HG03432 (cell line): ENCODE results near the gene AKAP11.
A peak's percentile ranks its signal among the peaks of the same experiment; 100 is the strongest.
"Not testable (repeated sequence)": the region's sequence is repeated elsewhere in the genome, so short reads cannot be mapped to it uniquely, and the experiment has no call there.

Experiments
- ATAC-seq: cut with Tn5 transposase; IDR thresholded peaks from one replicate; pipeline ENCODE4 v1.9.1; 2021; ENCODE audit warnings: mild to moderate bottlenecking, moderate library complexity; ENCODE audit not compliant: unreplicated experiment

The AKAP11 gene, protein sequence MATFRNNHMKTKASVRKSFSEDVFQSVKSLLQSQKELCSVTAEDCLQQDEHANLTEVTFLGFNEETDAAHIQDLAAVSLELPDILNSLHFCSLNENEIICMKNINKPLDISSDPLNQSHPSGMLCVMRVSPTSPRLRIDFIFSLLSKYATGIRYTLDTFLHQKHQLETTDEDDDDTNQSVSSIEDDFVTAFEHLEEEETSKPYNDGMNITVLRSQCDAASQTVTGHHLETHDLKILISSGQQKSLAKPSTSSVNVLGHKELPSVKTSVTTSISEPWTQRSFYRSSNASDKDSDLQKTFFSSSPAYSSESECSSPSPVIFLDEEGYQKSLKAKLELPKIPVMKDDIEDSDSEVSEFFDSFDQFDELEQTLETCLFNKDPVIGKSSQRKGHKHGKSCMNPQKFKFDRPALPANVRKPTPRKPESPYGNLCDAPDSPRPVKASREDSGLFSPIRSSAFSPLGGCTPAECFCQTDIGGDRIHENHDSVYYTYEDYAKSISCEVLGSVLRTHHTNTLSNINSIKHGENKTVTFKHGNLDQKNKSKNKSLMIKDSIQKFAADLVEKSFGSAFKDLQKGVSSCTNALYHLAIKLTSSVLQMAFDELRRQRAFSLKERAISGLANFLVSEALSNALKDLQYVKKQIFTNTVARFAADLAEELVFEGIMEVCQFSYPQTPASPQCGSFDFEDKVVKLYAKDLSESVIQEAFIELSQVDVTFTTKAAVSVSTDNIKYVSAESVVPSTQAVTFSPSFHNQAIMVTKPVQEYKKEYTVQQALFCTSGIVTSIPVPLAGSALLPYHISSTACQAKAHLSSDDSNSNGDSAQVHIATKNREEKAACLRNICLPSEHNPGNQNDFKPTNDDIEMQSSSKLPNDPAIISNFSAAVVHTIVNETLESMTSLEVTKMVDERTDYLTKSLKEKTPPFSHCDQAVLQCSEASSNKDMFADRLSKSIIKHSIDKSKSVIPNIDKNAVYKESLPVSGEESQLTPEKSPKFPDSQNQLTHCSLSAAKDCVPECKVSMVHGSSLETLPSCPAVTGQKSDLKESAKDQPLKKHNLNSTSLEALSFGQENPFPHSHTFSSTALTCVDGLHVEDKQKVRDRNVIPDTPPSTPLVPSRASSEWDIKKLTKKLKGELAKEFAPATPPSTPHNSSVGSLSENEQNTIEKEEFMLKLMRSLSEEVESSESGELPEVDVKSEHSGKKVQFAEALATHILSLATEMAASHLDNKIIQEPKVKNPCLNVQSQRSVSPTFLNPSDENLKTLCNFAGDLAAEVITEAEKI (N-terminal part only)

DNA sequence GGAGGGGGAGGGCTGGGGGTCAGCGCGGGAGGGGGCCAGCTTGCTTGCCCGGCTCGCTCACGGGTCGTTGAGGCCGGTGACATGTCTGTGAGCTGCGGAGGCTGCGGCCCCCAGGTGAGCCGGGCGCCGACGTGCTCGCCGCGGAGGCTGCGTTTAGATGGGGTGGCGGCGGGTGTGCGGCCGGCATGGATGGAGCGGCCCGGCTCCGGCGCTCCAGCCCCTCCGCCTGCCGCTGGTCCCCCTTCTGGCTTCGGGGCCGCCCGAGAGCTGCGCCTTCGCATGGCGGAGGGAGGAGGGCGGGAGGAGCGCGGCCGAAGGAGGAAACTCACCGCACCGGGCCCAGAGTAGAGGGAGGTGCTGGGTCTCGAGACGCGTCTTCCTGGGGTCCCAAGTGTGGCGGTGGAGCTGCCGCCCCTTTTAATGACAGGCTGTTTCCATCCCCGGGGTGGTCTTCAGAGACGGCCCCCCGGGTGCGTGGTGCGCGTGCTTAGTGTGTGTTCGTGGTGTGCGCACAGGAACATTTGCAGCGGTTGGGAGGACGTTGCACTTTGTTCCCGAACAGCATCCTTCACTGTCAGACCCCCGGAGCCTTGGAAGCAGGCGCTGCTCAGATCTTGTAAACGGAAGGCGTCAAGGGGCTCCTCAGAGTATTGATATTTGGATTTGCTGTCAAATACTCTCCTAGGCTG lies at the start of gene AKAP11:
Gene AKAP11 (plus strand): TSS at position 38 of the 689 bp plus-strand sequence. CDS start 14,197 bp downstream, outside the sequence.
- ATAC-seq: peak; percentile 25

DNA sequence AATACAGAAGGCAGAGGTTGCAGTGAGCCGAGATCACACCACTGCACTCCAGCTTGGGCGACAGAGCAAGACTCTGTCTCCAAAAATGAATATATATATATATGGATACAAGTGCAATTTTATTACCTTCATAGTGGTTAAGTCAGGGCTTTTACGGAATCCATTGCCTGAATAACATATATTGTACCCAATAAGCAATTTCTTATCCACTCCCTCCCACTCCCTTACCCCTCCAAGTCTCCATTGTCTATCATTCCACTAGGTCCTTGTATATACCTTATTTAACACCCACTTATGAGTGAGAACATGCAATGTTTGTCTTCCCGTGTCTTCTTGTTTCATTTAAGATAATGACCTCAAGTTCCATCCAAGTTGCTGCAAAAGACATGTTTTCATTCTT lies 48.3 kb upstream of the AKAP11 start:
- ATAC-seq: no peak

DNA sequence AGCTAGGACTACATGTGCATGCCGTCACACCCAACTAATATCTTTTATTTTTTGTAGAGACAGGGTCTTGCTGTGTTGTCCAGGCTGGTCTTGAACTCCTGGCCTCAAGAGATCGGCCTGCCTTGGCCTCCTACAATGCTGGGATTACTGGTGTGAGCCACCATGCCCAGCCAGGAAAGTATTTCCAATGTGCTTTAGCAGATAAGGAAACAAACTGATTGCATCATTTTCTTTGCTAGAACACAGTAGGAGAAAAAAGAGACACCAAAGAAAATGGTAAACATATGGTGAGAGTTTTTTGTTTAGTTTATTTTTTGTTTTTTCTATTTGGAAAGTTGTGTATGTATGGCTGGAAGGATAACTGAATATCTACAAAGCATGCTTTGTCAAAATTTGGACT lies 46.9 kb upstream of the AKAP11 start:
- no peak for ATAC-seq

DNA sequence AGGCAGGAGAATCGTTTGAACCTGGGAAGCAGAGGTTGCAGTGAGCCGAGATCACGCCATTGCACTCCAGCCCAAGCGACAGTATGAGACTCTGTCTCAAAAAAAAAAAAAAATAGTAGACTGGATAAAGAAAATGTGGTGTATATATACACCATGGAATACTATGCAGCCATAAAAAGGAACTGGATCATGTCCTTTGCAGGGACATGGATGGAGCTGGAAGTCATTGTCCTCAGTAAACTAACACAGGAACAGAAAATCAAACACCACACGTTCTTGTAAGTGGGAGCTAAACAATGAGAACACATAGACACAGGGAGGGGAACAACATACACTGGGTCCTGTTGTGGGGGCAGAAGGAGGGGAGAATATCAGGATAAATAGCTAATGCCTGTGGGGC lies 45.2 kb upstream of the AKAP11 start:
- ATAC-seq: not testable (repeated sequence)

GRCh38 chr13:42228527-42228926 lies 43.4 kb upstream of the AKAP11 start:
- ATAC-seq: no peak

- ATAC-seq: no peak
These were observed 42.7 kb upstream of the AKAP11 start for GRCh38 chr13:42229287-42229686.

DNA sequence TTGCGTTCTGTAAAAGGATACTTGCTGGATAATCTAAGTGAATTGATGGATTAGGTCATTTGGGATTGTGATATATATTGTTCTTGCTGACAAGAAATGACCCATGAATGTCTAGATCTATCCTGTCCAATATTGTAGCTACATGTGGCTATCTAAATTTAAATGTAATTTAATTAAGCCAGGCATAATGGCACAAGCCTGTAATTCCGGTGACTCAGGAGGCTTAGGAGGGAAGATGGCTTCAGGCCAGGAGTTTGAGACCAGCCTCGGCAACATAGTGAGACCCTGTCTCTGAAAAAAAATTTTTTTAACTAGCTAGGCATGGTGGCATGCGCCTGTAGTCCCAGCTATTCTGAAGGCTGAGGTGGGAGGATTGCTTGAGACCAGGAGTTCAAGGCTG lies 39.3 kb upstream of the AKAP11 start:
- no peak for ATAC-seq

- ATAC-seq: no peak
These were observed 38.2 kb upstream of the AKAP11 start for GRCh38 chr13:42233726-42234125.

GRCh38 chr13:42239161-42239560 lies 32.8 kb upstream of the AKAP11 start:
- no peak for ATAC-seq

GRCh38 chr13:42239644-42240043 lies 32.3 kb upstream of the AKAP11 start:
- ATAC-seq: no peak

GRCh38 chr13:42246541-42246940 lies 25.4 kb upstream of the AKAP11 start:
- no peak for ATAC-seq

GRCh38 chr13:42247883-42248282 lies 24.1 kb upstream of the AKAP11 start:
- no peak for ATAC-seq

DNA sequence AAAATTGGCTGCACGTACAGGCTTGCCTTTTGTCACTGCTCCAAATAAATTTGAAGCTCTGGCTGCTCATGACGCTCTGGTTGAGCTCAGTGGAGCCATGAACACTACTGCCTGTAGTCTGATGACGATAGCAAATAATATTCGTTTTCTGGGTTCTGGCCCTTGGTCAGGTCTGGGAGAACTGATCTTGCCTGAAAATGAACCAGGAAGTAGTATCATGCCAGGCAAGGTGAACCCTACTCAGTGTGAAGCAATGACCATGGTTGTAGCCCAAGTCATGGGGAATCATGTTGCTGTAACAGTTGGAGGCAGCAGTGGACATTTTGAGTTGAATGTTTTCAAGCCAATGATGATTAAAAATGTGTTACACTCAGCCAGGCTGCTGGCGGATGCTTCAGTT lies 16.1 kb upstream of the AKAP11 start:
- ATAC-seq: no peak

- no peak for ATAC-seq
These were observed 13.2 kb upstream of the AKAP11 start for GRCh38 chr13:42258747-42259146.

DNA sequence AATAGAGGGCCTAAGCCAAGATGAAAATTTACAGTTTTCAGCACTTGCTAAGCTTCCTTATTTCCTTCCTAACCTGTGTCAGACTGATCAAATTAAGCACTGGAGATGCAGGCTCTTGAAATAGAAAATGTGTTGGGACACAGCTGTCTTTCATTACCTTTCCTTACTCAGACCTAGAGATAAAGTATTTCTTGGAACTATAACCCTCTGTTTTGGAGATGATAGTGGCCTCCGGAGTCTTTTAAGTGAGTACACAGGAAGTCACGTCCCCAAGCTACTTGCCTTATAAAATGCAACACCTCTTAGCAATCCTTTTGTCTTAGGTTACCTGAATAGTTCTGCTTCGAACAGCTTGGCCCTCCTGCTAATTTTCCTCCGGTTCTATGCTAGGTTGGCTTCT lies 12.4 kb upstream of the AKAP11 start:
- ATAC-seq: no peak

GRCh38 chr13:42260903-42261654 lies 10.9 kb upstream of the AKAP11 start:
- no peak for ATAC-seq

DNA sequence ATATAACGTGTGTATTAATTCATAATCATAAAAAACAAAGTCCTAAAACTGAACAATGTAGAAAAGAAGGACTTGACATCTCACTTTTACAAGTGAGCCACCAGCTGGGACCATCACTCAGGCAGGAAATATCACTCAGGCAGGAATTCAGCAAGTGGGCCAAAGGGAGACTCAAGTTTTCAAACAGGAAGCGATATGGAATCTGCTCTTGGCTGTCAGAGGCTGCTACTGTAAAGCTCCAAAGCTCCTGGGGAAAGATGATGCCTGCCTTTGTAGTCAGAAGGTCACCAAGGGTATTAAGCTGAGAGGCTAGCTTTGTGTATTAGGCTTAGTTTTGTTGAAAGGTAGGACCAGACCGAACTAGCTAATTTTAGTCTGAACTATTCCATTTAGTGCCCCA lies 5.5 kb upstream of the AKAP11 start:
- ATAC-seq: no peak

- no peak for ATAC-seq
These were observed 1.6 kb upstream of the AKAP11 start for GRCh38 chr13:42270160-42270856.

DNA sequence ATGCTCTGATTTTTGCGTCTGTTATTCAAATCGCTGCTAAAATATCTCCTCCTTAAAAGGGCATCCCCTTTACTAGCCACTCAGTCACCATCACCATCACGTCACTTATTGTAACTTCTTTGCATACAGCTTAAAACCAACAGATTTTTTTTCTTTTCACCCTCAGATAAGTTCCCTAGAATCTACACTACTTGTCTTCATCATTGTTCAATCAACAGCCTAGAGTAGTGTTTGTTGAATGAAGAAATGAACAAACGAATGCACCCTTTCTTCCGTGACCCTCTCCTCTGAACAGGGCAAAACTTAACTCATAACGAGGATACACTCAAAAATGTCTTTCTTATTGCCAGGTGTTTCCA lies 1.1 kb upstream of the AKAP11 start:
- ATAC-seq: no peak
